Endodermal cell (in vitro differentiated cells): Measurements from ENCODE around the gene CCDC33. TPM values are rescaled to one million over a fixed set of nuclear protein-coding genes. Genes with fewer than 3 reads are reported as not detected.

Source experiments
- DNase-seq: peaks from one replicate; pipeline ENCODE4 v3.0.0-alpha.2; 2017
- H3K27ac ChIP-seq: 2 replicates; pipeline ENCODE4 v1.5.1; 2013; ENCODE audit warnings: mild to moderate bottlenecking, low read depth, low read length, moderate library complexity
- H3K27me3 ChIP-seq: 2 replicates; pipeline ENCODE4 v1.6.1; 2013; ENCODE audit warnings: mild to moderate bottlenecking, low read length, moderate library complexity; ENCODE audit not compliant: insufficient read depth, control insufficient read depth, poor library complexity, severe bottlenecking
- H3K36me3 ChIP-seq: 2 replicates; pipeline ENCODE4 v1.7.0; 2013; ENCODE audit warnings: mild to moderate bottlenecking, low read length, moderate library complexity; ENCODE audit not compliant: control insufficient read depth, insufficient read depth
- H3K4me1 ChIP-seq: one replicate; pipeline ENCODE4 v1.7.0; 2013; ENCODE audit warnings: low read length; ENCODE audit not compliant: control insufficient read depth, insufficient read depth
- H3K4me3 ChIP-seq: 2 replicates; pipeline ENCODE4 v1.5.1; 2013; ENCODE audit warnings: mild to moderate bottlenecking, low read length, moderate library complexity
- H3K9ac ChIP-seq: 2 replicates; pipeline ENCODE4 v1.6.1; 2013; ENCODE audit warnings: mild to moderate bottlenecking, low read length, moderate library complexity; ENCODE audit not compliant: poor library complexity, severe bottlenecking; ENCODE audit errors: extremely low read depth
- H3K9me3 ChIP-seq: 2 replicates; pipeline ENCODE4 v1.6.1; 2013; ENCODE audit warnings: mild to moderate bottlenecking, low read length, moderate library complexity; ENCODE audit not compliant: control insufficient read depth
- H3K27ac Mint-ChIP-seq: 2 replicates; pipeline ENCODE4 v1.8.0; 2020; ENCODE audit warnings: mixed read lengths
- H3K27me3 Mint-ChIP-seq: 2 replicates; pipeline ENCODE4 v1.8.0; 2021; ENCODE audit warnings: mild to moderate bottlenecking, mixed read lengths; ENCODE audit not compliant: insufficient read depth
- H3K36me3 Mint-ChIP-seq: 2 replicates; pipeline ENCODE4 v1.8.0; 2020; ENCODE audit warnings: low read depth, mixed read lengths
- H3K4me1 Mint-ChIP-seq: 2 replicates; pipeline ENCODE4 v1.8.0; 2020; ENCODE audit warnings: mixed read lengths
- H3K4me3 Mint-ChIP-seq: 2 replicates; pipeline ENCODE4 v1.8.0; 2020; ENCODE audit warnings: mild to moderate bottlenecking, moderate library complexity, mixed read lengths
- H3K9me3 Mint-ChIP-seq: 2 replicates; pipeline ENCODE4 v1.8.0; 2020; ENCODE audit warnings: mild to moderate bottlenecking, mixed read lengths
- WGBS, 2 experiments: methylation state at CpG; one replicate each; pipeline versions ENCODE4 v1.1.5 to v1.1.7; 2013; ENCODE audit warnings: missing lambda C conversion rate in 2 of 2, mixed read lengths in 1 of 2; ENCODE audit not compliant: insufficient coverage in 1 of 2, insufficient read length in 1 of 2; 5-methylcytosine and 5-hydroxymethylcytosine counted together
- total RNA-seq, 2 donors: library from RNA; stranded (reverse); fragmentation: NEBNext Ultra II Directional in 1 of 2; extraction: Animal tissue kit (Norgen Biotek cat#: 25700) in 1 of 2; gene quantifications; 2 replicates in 1 of 2; 3 replicates in 1 of 2; pipeline ENCODE4 v1.2.1, GENCODE V29; 2021
- TF ChIP-seq, protein P1 (sequence below): fragments of 200-600 bp; sonication (generic); conservative IDR thresholded peaks from 2 replicates; pipeline ENCODE4 v1.5.0; 2021; ENCODE audit warnings: antibody characterized with exemption, mild to moderate bottlenecking

Gene CCDC33
- total RNA-seq, 2 donors from 2014 or later = 2.8 to 3.5 TPM

DNA sequence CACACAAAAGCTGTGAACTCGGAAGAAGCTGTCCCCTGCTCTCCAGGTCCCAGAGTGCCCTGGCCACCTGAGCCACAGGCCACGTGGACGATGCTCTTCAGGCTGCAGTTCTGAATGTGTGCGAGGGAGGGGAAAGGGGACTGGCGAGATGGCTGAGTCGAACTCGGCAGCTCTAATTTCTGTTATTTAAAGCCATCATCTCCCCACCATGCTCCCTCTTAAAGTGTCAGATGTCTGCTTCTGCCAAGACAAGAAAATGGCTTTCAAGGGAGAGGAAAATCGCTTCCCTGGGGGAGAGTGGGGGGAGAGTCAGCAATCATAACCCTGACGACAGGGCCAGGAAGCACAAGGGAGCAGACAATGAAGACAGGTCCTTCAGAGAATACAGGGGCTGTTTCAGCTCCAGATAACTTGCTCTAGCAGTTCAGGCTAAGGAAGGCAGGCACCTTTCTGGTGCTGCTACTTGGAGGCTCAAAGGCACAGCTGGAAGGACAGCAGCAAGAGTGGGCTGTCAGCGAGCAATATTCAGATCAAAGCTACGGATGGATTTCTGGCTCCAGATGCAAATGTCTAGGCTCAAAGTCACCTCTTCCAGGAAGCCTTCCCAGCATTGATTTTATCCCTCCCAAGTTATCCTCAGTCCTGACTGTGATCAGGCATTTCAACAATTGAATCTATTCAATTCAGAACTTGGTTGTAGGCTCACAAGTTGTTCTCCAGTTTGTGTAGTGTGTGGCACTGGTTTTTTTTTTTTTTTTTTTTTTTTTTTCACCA lies 15.5 kb upstream of the CCDC33 start:
- 41 to 57% methylated on average over 5 to 8 of the region's 11 CpGs for WGBS, 2 experiments
- Mint-ChIP-seq H3K27me3 (peaks cover 61% of the 10 kb centered on the region), H3K9me3 (no peaks in the 10 kb centered on the region), H3K4me3 (no peak overlapping the region), H3K27ac (no peak overlapping the region), H3K4me1 (peaks cover 36% of the 10 kb centered on the region), H3K36me3 (no peaks in the 10 kb centered on the region)
- H3K9ac ChIP-seq = no peak overlapping the region
- no peak for DNase-seq
- no peaks in the 10 kb centered on the region for H3K36me3 ChIP-seq
- H3K27ac ChIP-seq = peak overlapping the region; percentile 47
- TF ChIP-seq, protein P1, sequence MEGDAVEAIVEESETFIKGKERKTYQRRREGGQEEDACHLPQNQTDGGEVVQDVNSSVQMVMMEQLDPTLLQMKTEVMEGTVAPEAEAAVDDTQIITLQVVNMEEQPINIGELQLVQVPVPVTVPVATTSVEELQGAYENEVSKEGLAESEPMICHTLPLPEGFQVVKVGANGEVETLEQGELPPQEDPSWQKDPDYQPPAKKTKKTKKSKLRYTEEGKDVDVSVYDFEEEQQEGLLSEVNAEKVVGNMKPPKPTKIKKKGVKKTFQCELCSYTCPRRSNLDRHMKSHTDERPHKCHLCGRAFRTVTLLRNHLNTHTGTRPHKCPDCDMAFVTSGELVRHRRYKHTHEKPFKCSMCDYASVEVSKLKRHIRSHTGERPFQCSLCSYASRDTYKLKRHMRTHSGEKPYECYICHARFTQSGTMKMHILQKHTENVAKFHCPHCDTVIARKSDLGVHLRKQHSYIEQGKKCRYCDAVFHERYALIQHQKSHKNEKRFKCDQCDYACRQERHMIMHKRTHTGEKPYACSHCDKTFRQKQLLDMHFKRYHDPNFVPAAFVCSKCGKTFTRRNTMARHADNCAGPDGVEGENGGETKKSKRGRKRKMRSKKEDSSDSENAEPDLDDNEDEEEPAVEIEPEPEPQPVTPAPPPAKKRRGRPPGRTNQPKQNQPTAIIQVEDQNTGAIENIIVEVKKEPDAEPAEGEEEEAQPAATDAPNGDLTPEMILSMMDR = no peak
- H3K9me3 ChIP-seq = no peaks in the 10 kb centered on the region
- peaks cover 3% of the 10 kb centered on the region for H3K4me1 ChIP-seq
- peaks cover 6% of the 10 kb centered on the region for H3K27me3 ChIP-seq
- no peak overlapping the region for H3K4me3 ChIP-seq

GRCh38 chr15:74221399-74222239 lies 14.5 kb upstream of the CCDC33 start:
- H3K36me3 Mint-ChIP-seq = no peaks in the 10 kb centered on the region

More at GRCh38 chr15:74221399-74222239, 14.5 kb upstream of the CCDC33 start:
- H3K36me3 ChIP-seq = no peaks in the 10 kb centered on the region
- no peaks in the 10 kb centered on the region for H3K9me3 ChIP-seq
- TF ChIP-seq, protein P1 = no peak
- no peak overlapping the region for H3K9ac ChIP-seq
- Mint-ChIP-seq H3K9me3 (no peaks in the 10 kb centered on the region), H3K4me1 (peaks cover 31% of the 10 kb centered on the region), H3K27ac (no peak overlapping the region), H3K4me3 (no peak overlapping the region), H3K27me3 (peaks cover 66% of the 10 kb centered on the region)
- 65 to 70% methylated on average over 6 to 12 of the region's 12 CpGs for WGBS, 2 experiments
- peaks cover 6% of the 10 kb centered on the region for H3K27me3 ChIP-seq
- DNase-seq = no peak
- no peak overlapping the region for H3K27ac ChIP-seq
- no peak overlapping the region for H3K4me3 ChIP-seq
- peaks cover 3% of the 10 kb centered on the region for H3K4me1 ChIP-seq
